Keratinocyte (primary cell): Measurements from ENCODE around the gene MGAT5.

Source experiments
- EZH2 ChIP-seq: IDR thresholded peaks from one replicate; pipeline ENCODE4 v1.6.1; 2012; ENCODE audit warnings: inconsistent platforms, mild to moderate bottlenecking, low read length, moderate library complexity
- TF ChIP-seq, protein P1 (sequence below), 3 experiments: IDR thresholded peaks in 1 of 3; conservative IDR thresholded peaks in 1 of 3; optimal IDR thresholded peaks in 1 of 3; 2 replicates in 2 of 3; 3 replicates in 1 of 3; pipeline versions ENCODE3 to v1.5.1; 2011; ENCODE audit warnings: low read length in 3 of 3, mild to moderate bottlenecking in 3 of 3, moderate library complexity in 2 of 3, control low read depth in 1 of 3, inconsistent platforms in 1 of 3; ENCODE audit not compliant: insufficient read depth in 2 of 3; ENCODE audit errors: extremely low read depth in 1 of 3

DNA sequence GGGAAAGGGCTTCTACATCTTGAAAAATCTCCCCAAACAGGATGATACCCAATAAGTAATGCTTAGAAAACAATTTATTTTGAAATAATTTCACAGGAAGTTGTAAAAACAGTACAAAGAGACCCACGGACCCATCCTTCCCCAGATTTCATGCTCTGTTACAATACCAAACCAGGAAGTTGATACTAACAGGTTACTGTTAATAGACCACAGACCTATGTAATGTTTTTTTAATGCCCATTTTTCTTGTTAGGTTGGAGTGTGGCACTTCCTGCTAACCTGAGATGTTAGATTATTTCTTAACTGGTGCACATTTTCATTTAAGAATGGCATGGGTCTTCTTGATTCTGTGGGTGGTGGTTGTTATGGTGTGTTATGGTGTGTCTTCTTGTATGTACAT lies 21.4 kb upstream of the MGAT5 start:
- TF ChIP-seq, protein P1, sequence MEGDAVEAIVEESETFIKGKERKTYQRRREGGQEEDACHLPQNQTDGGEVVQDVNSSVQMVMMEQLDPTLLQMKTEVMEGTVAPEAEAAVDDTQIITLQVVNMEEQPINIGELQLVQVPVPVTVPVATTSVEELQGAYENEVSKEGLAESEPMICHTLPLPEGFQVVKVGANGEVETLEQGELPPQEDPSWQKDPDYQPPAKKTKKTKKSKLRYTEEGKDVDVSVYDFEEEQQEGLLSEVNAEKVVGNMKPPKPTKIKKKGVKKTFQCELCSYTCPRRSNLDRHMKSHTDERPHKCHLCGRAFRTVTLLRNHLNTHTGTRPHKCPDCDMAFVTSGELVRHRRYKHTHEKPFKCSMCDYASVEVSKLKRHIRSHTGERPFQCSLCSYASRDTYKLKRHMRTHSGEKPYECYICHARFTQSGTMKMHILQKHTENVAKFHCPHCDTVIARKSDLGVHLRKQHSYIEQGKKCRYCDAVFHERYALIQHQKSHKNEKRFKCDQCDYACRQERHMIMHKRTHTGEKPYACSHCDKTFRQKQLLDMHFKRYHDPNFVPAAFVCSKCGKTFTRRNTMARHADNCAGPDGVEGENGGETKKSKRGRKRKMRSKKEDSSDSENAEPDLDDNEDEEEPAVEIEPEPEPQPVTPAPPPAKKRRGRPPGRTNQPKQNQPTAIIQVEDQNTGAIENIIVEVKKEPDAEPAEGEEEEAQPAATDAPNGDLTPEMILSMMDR (optimal IDR thresholded peaks at IDR 0.05 in 1 of 3, IDR thresholded peaks at IDR 0.05 in 1 of 3, conservative IDR thresholded peaks at IDR 0.05 in 1 of 3; ENCODE audit: extremely low read depth in 1 of 3, insufficient read depth in 2 of 3, low read length in 3 of 3), result no peak
- TF ChIP-seq EZH2, result no peak
